Measurements from ENCODE around the gene RANBP17. TPM values are rescaled to one million over a fixed set of nuclear protein-coding genes. Genes with fewer than 3 reads are reported as not detected.

Gene RANBP17
- total RNA-seq, 2 donors from 2014 or later: not detected

DNA sequence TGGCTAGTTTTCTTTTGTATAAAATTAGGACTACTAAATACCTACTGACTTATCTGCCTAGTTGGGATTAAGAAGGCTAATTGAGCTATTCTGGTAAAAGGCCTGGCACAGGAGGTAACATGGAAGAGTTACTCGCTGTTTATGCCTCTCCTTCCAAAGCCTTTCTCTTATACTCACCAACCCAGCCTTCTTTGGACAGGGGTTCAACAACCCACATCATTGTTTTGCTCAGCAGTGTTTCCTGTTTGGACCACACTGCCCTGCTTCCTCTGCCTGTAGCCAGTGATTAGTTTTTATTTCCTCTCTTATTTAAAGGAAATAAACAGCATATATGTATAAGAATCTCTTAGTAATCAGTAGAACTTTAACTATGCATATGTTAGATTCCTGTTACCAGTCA is 362.1 kb downstream of the RANBP17 start:
- DNase-seq (no peak), ATAC-seq (replicated peaks in 1 of 2) (no peak)
- Mint-ChIP-seq H3K9me3 (no peaks in the 10 kb centered on the region), H3K4me1 (ENCODE audit: low read depth) (no peaks in the 10 kb centered on the region), H3K36me3 (ENCODE audit: insufficient read depth in 2 of 2) (no peaks in the 10 kb centered on the region), H3K27me3 (ENCODE audit: low read depth) (peaks cover 11% of the 10 kb centered on the region), H3K4me3 (no peak overlapping the region), H3K27ac (no peak overlapping the region)

- H3K4me1 Mint-ChIP-seq (ENCODE audit: low read depth): no peaks in the 10 kb centered on the region
- no peaks in the 10 kb centered on the region for H3K9me3 Mint-ChIP-seq
- H3K27ac Mint-ChIP-seq: no peak overlapping the region
- ATAC-seq (replicated peaks in 1 of 2) (no peak), DNase-seq (no peak)
- H3K4me3 Mint-ChIP-seq: no peak overlapping the region
- peaks cover 6% of the 10 kb centered on the region for H3K27me3 Mint-ChIP-seq (ENCODE audit: low read depth)
- H3K36me3 Mint-ChIP-seq (ENCODE audit: insufficient read depth in 2 of 2): no peaks in the 10 kb centered on the region
Measured at GRCh38 chr5:171226096-171226754, 364.4 kb downstream of the RANBP17 start.

DNA sequence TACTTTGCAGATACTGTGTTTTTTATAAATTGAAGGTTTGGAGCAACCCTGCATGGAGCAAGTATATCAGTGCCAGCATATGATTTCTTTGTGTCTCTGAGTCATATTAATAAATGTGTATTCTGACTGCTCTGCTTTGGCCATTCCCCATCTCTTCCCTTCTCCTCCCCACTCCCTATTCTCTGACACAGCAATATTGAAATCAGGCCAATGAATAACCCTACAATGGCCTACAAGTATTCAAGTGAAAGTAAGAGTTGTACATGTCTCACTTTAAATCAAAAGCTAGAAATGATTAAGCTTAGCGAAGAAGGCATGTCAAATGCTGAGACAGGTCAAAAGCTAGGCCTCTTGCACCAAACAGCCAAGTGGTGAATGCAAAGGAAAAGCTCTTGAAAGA is 365.0 kb downstream of the RANBP17 start:
- H3K27ac Mint-ChIP-seq: no peak overlapping the region
- H3K9me3 Mint-ChIP-seq: no peaks in the 10 kb centered on the region
- peaks cover 1% of the 10 kb centered on the region for H3K27me3 Mint-ChIP-seq (ENCODE audit: low read depth)
- no peak overlapping the region for H3K4me3 Mint-ChIP-seq
- H3K4me1 Mint-ChIP-seq (ENCODE audit: low read depth): no peaks in the 10 kb centered on the region
- ATAC-seq (replicated peaks in 1 of 2): peak in 1 of 2 donors; percentile 26
- H3K36me3 Mint-ChIP-seq (ENCODE audit: insufficient read depth in 2 of 2): no peaks in the 10 kb centered on the region
- DNase-seq: no peak

DNA sequence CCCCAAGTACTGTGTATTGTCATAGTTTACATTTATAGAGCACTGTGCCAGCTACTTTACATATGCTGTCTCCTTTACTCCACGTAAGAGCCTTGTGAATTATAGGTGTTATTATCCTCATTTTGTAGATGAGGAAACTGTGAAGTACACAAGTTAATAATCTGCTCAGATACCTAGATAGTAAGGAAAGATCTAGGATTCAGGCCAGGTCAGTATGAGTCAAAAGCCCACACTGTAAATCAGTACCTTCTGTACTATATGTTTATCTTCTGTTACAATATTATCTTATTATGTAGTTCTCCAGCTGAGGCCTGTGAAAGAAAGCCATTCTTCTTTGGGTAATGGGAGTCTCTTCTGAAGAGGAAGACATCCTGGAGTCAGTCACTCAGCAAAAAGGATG is 374.8 kb downstream of the RANBP17 start:
- H3K4me3 Mint-ChIP-seq: no peak overlapping the region

GRCh38 chr5:171242521-171242920 is 380.7 kb downstream of the RANBP17 start:
- ATAC-seq (replicated peaks in 1 of 2) (no peak), DNase-seq (no peak)
- Mint-ChIP-seq H3K9me3 (no peaks in the 10 kb centered on the region), H3K36me3 (ENCODE audit: insufficient read depth in 2 of 2) (no peaks in the 10 kb centered on the region), H3K4me3 (no peak overlapping the region), H3K4me1 (ENCODE audit: low read depth) (no peaks in the 10 kb centered on the region), H3K27me3 (ENCODE audit: low read depth) (peaks cover 2% of the 10 kb centered on the region), H3K27ac (no peak overlapping the region)

More for the DNA sequence above, 374.8 kb downstream of the RANBP17 start:
- Mint-ChIP-seq H3K27ac (no peak overlapping the region), H3K9me3 (no peaks in the 10 kb centered on the region), H3K36me3 (ENCODE audit: insufficient read depth in 2 of 2) (no peaks in the 10 kb centered on the region), H3K27me3 (ENCODE audit: low read depth) (peaks cover 5% of the 10 kb centered on the region), H3K4me1 (ENCODE audit: low read depth) (no peaks in the 10 kb centered on the region)
- no peak for ATAC-seq (replicated peaks in 1 of 2)
- no peak for DNase-seq

- H3K9me3 Mint-ChIP-seq: peaks cover 5 to 8% of the 10 kb centered on the region in 2 donors
- H3K4me1 Mint-ChIP-seq (ENCODE audit: low read depth): no peaks in the 10 kb centered on the region
- H3K36me3 Mint-ChIP-seq (ENCODE audit: insufficient read depth in 2 of 2): peaks cover 5 to 6% of the 10 kb centered on the region in 2 donors
- no peak for ATAC-seq (replicated peaks in 1 of 2)
- no peak overlapping the region for H3K4me3 Mint-ChIP-seq
- no peak overlapping the region for H3K27ac Mint-ChIP-seq
- no peak for DNase-seq
- no peaks in the 10 kb centered on the region for H3K27me3 Mint-ChIP-seq (ENCODE audit: low read depth)
Measured at GRCh38 chr5:171246231-171246630, 384.4 kb downstream of the RANBP17 start.

GRCh38 chr5:171249460-171249859 is 387.6 kb downstream of the RANBP17 start:
- Mint-ChIP-seq H3K4me1 (ENCODE audit: low read depth) (no peaks in the 10 kb centered on the region), H3K4me3 (no peak overlapping the region), H3K27ac (no peak overlapping the region), H3K27me3 (ENCODE audit: low read depth) (no peaks in the 10 kb centered on the region), H3K36me3 (ENCODE audit: insufficient read depth in 2 of 2) (peaks cover 5 to 6% of the 10 kb centered on the region in 2 donors), H3K9me3 (peaks cover 5 to 8% of the 10 kb centered on the region in 2 donors)
- DNase-seq (no peak), ATAC-seq (replicated peaks in 1 of 2) (no peak)

GRCh38 chr5:171250738-171251137 is 388.9 kb downstream of the RANBP17 start:
- DNase-seq: no peak
- H3K27ac Mint-ChIP-seq: no peak overlapping the region
- peaks cover 5 to 8% of the 10 kb centered on the region in 2 donors for H3K9me3 Mint-ChIP-seq
- peaks cover 5 to 6% of the 10 kb centered on the region in 2 donors for H3K36me3 Mint-ChIP-seq (ENCODE audit: insufficient read depth in 2 of 2)
- no peak for ATAC-seq (replicated peaks in 1 of 2)
- H3K4me1 Mint-ChIP-seq (ENCODE audit: low read depth): no peaks in the 10 kb centered on the region
- no peak overlapping the region for H3K4me3 Mint-ChIP-seq
- no peaks in the 10 kb centered on the region for H3K27me3 Mint-ChIP-seq (ENCODE audit: low read depth)

- peaks cover 5 to 8% of the 10 kb centered on the region in 2 donors for H3K9me3 Mint-ChIP-seq
- ATAC-seq (replicated peaks in 1 of 2) (no peak), DNase-seq (no peak)
- no peak overlapping the region for H3K4me3 Mint-ChIP-seq
- no peak overlapping the region for H3K27ac Mint-ChIP-seq
- H3K27me3 Mint-ChIP-seq (ENCODE audit: low read depth): no peaks in the 10 kb centered on the region
- H3K4me1 Mint-ChIP-seq (ENCODE audit: low read depth): no peaks in the 10 kb centered on the region
- peaks cover 5 to 6% of the 10 kb centered on the region in 2 donors for H3K36me3 Mint-ChIP-seq (ENCODE audit: insufficient read depth in 2 of 2)
Measured at GRCh38 chr5:171251519-171251918, 389.7 kb downstream of the RANBP17 start.

DNA sequence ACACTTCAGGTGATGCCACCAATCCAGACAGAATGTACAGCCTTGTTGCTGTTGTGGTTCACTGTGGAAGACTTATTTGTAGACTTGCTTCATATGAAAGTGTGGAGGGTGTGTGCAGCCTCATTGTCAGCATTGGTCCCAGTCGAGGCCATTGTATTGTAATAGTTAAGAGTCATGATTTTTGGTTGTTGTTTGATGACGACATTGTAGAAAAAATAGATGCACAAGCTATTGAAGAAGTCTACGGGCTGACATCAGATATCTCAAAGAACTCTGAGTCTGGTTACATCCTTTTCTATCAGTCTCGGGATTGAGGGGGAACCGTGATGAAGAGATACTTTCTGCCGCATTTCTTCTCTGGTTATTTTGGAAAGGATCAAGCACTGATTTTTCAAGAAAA is 390.9 kb downstream of the RANBP17 start:
- Mint-ChIP-seq H3K36me3 (ENCODE audit: insufficient read depth in 2 of 2) (peaks cover 4 to 6% of the 10 kb centered on the region in 2 donors), H3K4me3 (no peak overlapping the region), H3K27ac (no peak overlapping the region), H3K9me3 (peaks cover 5 to 8% of the 10 kb centered on the region in 2 donors), H3K27me3 (ENCODE audit: low read depth) (no peaks in the 10 kb centered on the region), H3K4me1 (ENCODE audit: low read depth) (no peaks in the 10 kb centered on the region)
- ATAC-seq (replicated peaks in 1 of 2) (no peak), DNase-seq (no peak)

GRCh38 chr5:171258737-171259415 is 397.1 kb downstream of the RANBP17 start:
- peaks cover 0 to 1% of the 10 kb centered on the region in 2 donors for H3K9me3 Mint-ChIP-seq
- no peaks in the 10 kb centered on the region for H3K4me1 Mint-ChIP-seq (ENCODE audit: low read depth)
- no peak for DNase-seq
- H3K36me3 Mint-ChIP-seq (ENCODE audit: insufficient read depth in 2 of 2): no peaks in the 10 kb centered on the region
- ATAC-seq (replicated peaks in 1 of 2): no peak
- no peak overlapping the region for H3K27ac Mint-ChIP-seq
- no peak overlapping the region for H3K4me3 Mint-ChIP-seq
- no peaks in the 10 kb centered on the region for H3K27me3 Mint-ChIP-seq (ENCODE audit: low read depth)

DNA sequence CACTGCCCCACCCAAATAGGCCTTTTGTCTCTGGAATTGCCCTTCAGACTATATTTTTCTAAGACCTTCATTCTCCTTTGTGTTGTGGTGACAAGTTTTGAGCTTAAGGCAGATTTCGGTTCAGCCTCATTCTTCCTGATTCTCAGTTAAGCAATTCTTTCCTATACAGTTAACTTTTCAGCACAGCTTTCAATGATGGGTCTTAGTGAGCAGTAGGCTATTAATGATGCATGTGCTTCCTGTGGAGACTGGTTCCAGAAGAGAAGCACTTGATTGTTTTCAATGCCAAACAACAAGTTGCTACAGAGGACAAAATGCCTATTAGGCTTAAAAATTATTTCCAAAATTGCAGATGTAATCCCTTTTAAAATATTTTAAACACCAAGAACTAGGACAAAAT is 399.5 kb downstream of the RANBP17 start:
- H3K9me3 Mint-ChIP-seq: peaks cover 0 to 1% of the 10 kb centered on the region in 2 donors
- DNase-seq: no peak
- ATAC-seq (replicated peaks in 1 of 2): no peak
- no peak overlapping the region for H3K27ac Mint-ChIP-seq
- H3K27me3 Mint-ChIP-seq (ENCODE audit: low read depth): no peaks in the 10 kb centered on the region
- peaks cover 5% of the 10 kb centered on the region for H3K4me1 Mint-ChIP-seq (ENCODE audit: low read depth)
- H3K36me3 Mint-ChIP-seq (ENCODE audit: insufficient read depth in 2 of 2): no peaks in the 10 kb centered on the region
- H3K4me3 Mint-ChIP-seq: no peak overlapping the region

- Mint-ChIP-seq H3K27me3 (ENCODE audit: low read depth) (no peaks in the 10 kb centered on the region), H3K27ac (no peak overlapping the region), H3K36me3 (ENCODE audit: insufficient read depth in 2 of 2) (no peaks in the 10 kb centered on the region), H3K4me1 (ENCODE audit: low read depth) (peaks cover 5% of the 10 kb centered on the region), H3K9me3 (peaks cover 0 to 1% of the 10 kb centered on the region in 2 donors), H3K4me3 (no peak overlapping the region)
- DNase-seq (no peak), ATAC-seq (replicated peaks in 1 of 2) (no peak)
Measured at GRCh38 chr5:171261904-171262303, 400.1 kb downstream of the RANBP17 start.

GRCh38 chr5:171263181-171263580 is 401.4 kb downstream of the RANBP17 start:
- Mint-ChIP-seq H3K36me3 (ENCODE audit: insufficient read depth in 2 of 2) (no peaks in the 10 kb centered on the region), H3K27ac (no peak overlapping the region), H3K4me3 (no peak overlapping the region), H3K27me3 (ENCODE audit: low read depth) (no peaks in the 10 kb centered on the region), H3K4me1 (ENCODE audit: low read depth) (peaks cover 5% of the 10 kb centered on the region), H3K9me3 (peaks cover 0 to 1% of the 10 kb centered on the region in 2 donors)
- ATAC-seq (replicated peaks in 1 of 2) (no peak), DNase-seq (no peak)

Measured in activated T-cell treated with anti-CD3 and anti-CD28 coated beads, Interleukin-2, amount 50 U/mL, for 72 hours (primary cell).